Activated CD8-positive, alpha-beta memory T cell treated with anti-CD3 and anti-CD28 coated beads, Interleukin-2, amount 50 U/mL, for 1 hour (primary cell): ENCODE results near the gene CERS6.

ENCODE experiments used
- DNase-seq: peaks from one replicate; pipeline ENCODE4 v3.0.0-alpha.2; 2020; ENCODE audit errors: extremely low read depth

Gene CERS6

GRCh38 chr2:168798888-168799410, 342.9 kb downstream of the CERS6 start:
- no peak for DNase-seq

DNA sequence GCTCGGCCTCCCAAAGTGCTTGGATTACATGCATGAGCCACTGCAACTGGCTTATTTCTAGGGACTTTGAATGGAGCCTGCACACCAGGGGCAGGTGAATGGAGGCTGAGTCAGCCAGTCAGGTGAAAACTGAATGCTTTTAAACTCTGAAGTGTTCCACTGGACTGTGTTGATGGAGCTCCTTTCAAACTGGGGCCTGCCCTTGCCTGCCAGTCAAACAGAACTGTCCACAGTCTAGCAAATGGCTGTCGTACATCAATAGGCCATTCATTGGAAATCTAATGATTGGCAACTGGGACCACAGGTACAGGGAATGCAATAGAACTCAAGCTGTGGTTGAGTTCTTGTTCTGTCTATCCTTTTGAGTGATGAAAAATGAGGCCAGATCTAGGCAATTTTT, 345.4 kb downstream of the CERS6 start:
- no peak for DNase-seq

DNA sequence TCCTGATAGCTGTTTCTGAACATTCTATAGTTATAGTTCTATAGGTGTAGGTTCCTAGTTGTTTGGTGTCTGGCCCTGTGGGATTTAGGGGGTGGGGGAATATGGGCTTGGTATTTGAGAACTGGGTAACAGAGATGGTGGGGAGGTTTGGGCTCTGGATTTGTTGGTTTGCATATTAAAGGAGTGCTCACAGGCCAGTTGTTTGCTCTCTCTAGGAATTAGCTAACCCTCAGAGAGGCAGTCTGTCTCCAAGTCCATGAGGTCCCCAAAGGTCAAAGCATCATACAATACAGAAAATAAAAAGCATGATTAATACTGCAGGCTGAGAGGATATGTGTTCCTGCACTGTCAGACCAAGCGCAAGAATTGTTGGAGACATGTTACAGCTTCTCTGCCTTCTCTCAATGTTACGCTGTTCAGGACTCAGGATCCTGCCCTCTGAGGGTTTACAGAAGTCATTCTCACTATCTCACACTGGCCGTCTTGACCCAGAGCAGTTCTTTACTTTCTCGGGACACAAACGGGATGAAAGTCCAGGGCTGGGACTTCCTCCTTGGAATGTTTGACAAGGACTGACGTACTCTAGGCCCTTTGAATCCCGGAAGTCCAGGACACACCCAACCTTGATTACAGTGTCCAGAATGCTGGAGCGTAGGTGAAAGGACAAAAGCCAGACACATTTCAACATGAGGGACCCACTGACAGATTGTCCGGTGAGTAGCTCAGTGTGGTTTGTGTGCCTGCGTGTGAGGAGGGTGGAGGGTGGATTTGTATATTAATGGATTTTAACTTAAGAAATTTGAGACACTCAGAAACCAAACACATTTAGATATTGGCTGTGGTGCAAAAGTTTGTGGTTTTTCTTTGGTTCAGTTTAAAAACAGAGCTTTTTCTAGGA, 346.1 kb downstream of the CERS6 start, which contains the start of gene NOSTRIN:
NOSTRIN (plus strand) TSS at position 677 of the 898 bp plus-strand sequence; CDS start at position 687, 10 bp downstream.
- no peak for DNase-seq

- DNase-seq = no peak
These were observed 347.0 kb downstream of the CERS6 start for GRCh38 chr2:168802859-168803725.

DNA sequence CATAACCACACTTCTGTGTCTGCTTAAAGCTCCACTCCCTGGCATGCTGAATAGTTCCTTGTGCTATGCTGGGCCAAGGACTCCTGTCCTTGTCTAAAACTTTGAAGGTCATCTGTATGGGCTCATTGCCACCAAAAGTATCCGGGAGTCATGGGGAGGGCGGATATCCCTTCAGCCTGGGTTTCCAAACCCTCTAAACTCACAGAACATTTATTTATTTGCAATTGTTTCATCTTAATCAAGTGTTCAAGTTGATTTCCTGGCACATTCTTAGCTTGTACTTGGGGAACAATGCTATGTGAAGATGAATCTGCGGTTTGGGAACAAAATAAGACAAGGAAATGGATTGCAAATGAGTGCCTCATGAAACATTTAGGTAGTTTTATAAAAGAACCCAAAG, 348.1 kb downstream of the CERS6 start:
- DNase-seq = no peak

DNA sequence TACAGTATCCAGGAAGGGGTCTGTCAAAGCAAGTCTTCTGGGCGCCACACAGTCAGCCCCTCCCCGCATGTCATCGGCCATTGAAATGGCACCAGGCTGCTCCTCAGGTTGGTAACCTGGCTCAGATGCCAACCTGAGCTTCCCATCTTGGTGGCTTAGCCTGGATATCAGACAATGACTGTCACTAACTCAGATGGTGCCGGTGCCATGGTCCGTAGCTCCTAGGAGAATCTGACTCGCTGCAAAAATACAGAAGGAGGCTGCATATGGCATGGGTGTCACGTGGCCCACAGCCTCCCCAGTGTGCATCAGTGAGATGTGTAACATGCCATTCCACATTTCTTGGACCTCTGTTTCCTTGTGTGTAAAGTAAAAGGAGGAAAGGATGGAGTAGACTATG, 349.5 kb downstream of the CERS6 start:
- no peak for DNase-seq

GRCh38 chr2:168809537-168809936, 353.5 kb downstream of the CERS6 start:
- no peak for DNase-seq

DNA sequence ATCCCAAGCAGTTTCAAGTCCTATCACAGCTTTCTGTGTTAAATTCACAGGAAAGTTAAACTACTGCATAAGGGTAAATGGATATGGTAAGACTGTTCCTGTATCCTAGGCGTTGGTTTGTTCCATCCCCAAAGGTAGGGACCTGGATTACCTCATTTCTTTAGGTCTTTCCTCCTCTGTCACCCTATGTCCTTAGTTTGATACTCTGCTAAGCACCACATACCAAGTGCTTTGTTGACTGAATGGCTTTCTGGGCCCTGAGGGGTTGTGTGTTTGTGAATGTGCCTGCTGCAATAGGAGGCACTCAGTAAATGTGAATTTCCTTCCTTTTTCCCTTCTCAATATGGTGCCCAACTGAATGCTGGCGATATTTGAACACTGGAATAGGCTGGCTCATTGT, 354.2 kb downstream of the CERS6 start:
- DNase-seq = no peak

- no peak for DNase-seq
These were observed 355.6 kb downstream of the CERS6 start for GRCh38 chr2:168811696-168812095.

- no peak for DNase-seq
These were observed 358.0 kb downstream of the CERS6 start for GRCh38 chr2:168814046-168814445.

- no peak for DNase-seq
These were observed 359.2 kb downstream of the CERS6 start for GRCh38 chr2:168814939-168815907.

DNA sequence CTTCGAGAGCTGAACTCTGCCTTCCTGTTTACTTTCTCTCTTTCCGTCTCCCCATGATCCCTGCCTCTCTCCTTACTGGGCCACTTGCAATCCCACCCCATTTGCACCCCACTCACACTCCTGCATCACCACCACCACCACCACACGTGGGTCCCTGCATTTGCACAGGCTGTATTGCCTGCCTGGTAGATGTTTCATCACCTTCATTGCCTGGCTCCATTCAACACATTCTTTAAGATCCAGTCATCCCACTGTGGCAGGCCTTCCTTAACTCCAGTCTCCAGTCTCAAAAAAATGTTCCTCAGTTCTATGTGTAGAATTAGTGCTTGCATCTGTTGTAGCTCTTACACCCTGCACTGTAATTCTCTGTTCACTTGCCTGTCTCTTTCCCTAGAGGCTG, 360.3 kb downstream of the CERS6 start:
- no peak for DNase-seq

DNA sequence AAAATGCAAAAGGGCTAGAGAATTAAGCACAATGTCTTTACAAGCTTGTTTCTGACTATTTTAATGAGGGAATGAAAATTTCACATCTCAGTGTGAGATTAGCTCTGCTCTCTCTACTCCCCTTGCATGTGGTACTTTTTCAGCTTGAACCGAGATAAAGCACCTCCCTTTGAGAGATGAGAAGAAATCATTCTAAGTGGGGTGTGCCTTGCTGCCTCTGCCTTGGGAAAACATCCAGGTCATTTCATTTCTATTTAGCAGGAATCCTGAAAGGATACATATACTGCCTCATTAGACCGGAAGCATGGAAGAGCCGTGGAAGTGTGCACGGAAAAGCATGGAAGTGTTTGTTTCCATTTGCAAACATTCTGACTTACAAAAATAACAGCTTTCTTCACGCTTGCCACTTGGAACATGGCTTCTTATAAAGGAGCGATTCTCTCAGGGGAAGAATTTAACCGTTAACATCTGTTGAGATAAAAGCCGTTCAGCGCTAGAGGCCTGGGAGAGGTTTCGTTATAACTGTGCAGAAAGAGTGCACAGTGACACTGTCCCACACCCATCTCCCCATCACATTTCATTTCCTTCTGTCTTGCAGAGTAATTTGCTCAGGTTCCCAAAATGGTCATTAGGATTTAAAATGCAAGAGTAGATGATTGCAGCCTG, 363.1 kb downstream of the CERS6 start:
- DNase-seq = no peak

DNA sequence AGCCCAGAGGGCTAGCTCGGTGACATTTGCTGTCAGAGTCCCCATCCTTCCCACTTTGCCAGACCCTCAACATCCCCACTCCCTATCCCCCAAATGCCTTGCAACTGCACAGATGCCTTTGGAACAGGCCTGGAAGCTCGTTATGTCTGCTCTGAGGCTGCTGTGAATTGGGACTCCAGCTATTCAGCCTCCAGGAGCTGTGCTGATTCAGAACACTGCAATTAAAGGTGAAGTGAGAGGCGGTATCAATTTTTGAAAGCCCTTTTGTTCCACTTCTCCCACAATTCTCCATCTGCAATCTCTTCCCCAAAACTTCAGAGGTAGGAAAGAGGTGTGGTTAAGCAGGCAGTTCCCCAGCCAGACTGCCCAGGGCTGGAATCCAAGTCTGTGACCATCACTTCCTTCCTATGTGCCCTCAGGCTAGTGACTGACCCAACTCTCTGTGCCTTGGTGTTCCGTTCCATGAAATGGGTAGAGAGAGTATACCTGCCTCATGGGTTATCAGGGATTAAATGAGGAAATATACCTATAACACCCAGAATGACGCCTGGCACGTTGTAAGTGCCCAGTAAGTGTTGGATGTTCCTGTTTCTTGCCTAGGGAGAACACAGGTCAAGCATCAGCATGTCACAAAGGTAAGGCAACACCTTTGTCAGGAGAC, 363.9 kb downstream of the CERS6 start:
- DNase-seq = no peak

GRCh38 chr2:168821577-168821976, 365.5 kb downstream of the CERS6 start:
- no peak for DNase-seq

GRCh38 chr2:168821992-168822391, 365.9 kb downstream of the CERS6 start:
- no peak for DNase-seq
